HL-60 (cell line): Measurements from ENCODE around the gene BBS12.

Source experiments
- GABPA ChIP-seq: IDR thresholded peaks from 2 replicates; pipeline ENCODE4 v1.6.1; 2012; ENCODE audit warnings: low read depth
- POLR2AphosphoS5 ChIP-seq: IDR thresholded peaks from 2 replicates; pipeline ENCODE4 v1.6.1; 2012; ENCODE audit warnings: low read depth
- SPI1 ChIP-seq: IDR thresholded peaks from 2 replicates; pipeline ENCODE4 v1.6.1; 2012; ENCODE audit warnings: low read depth, mild to moderate bottlenecking, borderline replicate concordance
- TF ChIP-seq, protein P1 (sequence below): IDR thresholded peaks from one replicate; pipeline ENCODE4 v1.5.1; 2011; ENCODE audit warnings: low read length, control low read depth, inconsistent platforms; ENCODE audit not compliant: insufficient read depth
- TF ChIP-seq, protein P2 (sequence below): IDR thresholded peaks from 2 replicates; pipeline ENCODE4 v1.6.1; 2012; ENCODE audit warnings: low read depth; ENCODE audit not compliant: insufficient replicate concordance

DNA sequence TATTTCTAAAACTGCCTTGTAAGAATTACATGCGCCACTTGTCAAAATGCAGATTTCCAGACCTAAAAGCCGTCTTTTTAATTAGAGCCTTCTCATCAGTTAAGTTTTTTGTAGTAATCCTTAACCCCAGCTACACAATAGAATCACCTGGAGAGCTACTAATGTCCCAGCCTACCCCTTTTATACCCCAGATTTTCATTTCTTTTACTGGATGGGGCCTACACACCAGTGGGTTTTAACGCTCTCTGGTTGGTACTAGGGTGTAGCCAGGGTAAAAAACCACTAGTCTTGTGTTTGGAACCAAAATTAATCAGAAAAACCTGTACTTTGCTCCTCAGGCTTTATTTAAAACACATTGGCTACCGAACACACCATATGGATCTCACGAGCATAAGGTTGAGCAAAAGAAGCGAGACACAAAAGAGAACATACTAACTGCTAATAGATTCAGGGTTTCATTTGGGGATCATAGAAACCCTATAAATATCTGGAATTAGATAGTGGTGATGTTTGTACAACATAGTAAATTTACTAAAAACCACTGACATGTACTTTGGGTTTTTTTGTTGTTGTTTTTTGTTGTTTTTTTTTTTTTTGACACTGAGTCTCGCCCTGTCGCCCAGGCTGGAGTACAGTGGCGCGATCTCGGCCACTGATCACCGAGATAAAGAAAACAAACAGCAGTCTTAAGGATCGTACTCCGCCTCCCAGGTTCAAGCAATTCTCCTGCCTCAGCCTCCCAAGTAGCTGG, 30.6 kb downstream of the BBS12 start:
- TF ChIP-seq, protein P1, sequence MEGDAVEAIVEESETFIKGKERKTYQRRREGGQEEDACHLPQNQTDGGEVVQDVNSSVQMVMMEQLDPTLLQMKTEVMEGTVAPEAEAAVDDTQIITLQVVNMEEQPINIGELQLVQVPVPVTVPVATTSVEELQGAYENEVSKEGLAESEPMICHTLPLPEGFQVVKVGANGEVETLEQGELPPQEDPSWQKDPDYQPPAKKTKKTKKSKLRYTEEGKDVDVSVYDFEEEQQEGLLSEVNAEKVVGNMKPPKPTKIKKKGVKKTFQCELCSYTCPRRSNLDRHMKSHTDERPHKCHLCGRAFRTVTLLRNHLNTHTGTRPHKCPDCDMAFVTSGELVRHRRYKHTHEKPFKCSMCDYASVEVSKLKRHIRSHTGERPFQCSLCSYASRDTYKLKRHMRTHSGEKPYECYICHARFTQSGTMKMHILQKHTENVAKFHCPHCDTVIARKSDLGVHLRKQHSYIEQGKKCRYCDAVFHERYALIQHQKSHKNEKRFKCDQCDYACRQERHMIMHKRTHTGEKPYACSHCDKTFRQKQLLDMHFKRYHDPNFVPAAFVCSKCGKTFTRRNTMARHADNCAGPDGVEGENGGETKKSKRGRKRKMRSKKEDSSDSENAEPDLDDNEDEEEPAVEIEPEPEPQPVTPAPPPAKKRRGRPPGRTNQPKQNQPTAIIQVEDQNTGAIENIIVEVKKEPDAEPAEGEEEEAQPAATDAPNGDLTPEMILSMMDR, result no peak
- TF ChIP-seq SPI1, result no peak
- TF ChIP-seq, protein P2, sequence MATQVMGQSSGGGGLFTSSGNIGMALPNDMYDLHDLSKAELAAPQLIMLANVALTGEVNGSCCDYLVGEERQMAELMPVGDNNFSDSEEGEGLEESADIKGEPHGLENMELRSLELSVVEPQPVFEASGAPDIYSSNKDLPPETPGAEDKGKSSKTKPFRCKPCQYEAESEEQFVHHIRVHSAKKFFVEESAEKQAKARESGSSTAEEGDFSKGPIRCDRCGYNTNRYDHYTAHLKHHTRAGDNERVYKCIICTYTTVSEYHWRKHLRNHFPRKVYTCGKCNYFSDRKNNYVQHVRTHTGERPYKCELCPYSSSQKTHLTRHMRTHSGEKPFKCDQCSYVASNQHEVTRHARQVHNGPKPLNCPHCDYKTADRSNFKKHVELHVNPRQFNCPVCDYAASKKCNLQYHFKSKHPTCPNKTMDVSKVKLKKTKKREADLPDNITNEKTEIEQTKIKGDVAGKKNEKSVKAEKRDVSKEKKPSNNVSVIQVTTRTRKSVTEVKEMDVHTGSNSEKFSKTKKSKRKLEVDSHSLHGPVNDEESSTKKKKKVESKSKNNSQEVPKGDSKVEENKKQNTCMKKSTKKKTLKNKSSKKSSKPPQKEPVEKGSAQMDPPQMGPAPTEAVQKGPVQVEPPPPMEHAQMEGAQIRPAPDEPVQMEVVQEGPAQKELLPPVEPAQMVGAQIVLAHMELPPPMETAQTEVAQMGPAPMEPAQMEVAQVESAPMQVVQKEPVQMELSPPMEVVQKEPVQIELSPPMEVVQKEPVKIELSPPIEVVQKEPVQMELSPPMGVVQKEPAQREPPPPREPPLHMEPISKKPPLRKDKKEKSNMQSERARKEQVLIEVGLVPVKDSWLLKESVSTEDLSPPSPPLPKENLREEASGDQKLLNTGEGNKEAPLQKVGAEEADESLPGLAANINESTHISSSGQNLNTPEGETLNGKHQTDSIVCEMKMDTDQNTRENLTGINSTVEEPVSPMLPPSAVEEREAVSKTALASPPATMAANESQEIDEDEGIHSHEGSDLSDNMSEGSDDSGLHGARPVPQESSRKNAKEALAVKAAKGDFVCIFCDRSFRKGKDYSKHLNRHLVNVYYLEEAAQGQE, result no peak
- TF ChIP-seq POLR2AphosphoS5, result no peak
- TF ChIP-seq GABPA, result no peak
